Activated naive CD8-positive, alpha-beta T cell treated with anti-CD3 and anti-CD28 coated beads, Interleukin-2, amount 50 U/mL, for 24 hours (primary cell): ENCODE results near the gene SYNPO2.

ENCODE experiments used
- ATAC-seq: fragments of 150-1000 bp; cut with Tn5 transposase; one replicate; pipeline ENCODE4 v1.10.0; 2021
- DNase-seq: peaks from one replicate; pipeline ENCODE4 v3.0.0; 2021
- H3K27ac Mint-ChIP-seq: one replicate; pipeline ENCODE4 v1.8.0; 2021; ENCODE audit warnings: mild to moderate bottlenecking, mixed read lengths
- H3K27me3 Mint-ChIP-seq: one replicate; pipeline ENCODE4 v1.8.0; 2021; ENCODE audit warnings: mixed read lengths
- H3K36me3 Mint-ChIP-seq: one replicate; pipeline ENCODE4 v1.8.0; 2021; ENCODE audit warnings: low read depth, mixed read lengths
- H3K4me1 Mint-ChIP-seq: one replicate; pipeline ENCODE4 v1.8.0; 2021; ENCODE audit warnings: mixed read lengths
- H3K4me3 Mint-ChIP-seq: one replicate; pipeline ENCODE4 v1.8.0; 2021; ENCODE audit warnings: mild to moderate bottlenecking, moderate library complexity, mixed read lengths
- H3K9me3 Mint-ChIP-seq: one replicate; pipeline ENCODE4 v1.8.0; 2021; ENCODE audit warnings: mixed read lengths

SYNPO2 gene

DNA sequence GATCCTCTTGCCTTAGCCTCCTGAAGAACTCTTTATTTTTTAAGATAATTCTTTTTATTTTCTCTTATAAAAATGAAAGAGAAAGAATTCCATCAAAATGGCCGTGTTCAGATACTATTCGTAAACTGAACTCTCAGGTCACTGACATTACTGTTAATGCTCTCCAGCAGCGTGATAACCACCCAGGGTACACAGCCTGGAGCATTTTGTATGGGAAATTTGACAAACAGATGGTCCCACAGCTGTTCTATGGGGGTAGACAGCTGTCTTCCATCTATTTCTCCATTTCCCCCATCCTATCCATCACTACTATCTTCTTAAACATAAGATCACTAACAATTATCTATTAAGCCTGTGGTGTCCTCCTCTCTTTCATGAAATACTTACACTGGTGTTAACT, 47.8 kb downstream of the SYNPO2 start:
- H3K27me3 Mint-ChIP-seq, result peaks cover 2% of the 10 kb centered on the region
- no peak overlapping the region for H3K27ac Mint-ChIP-seq
- ATAC-seq, result no peak
- no peaks in the 10 kb centered on the region for H3K4me1 Mint-ChIP-seq
- DNase-seq, result no peak
- H3K4me3 Mint-ChIP-seq, result no peak overlapping the region
- H3K36me3 Mint-ChIP-seq, result no peaks in the 10 kb centered on the region
- no peaks in the 10 kb centered on the region for H3K9me3 Mint-ChIP-seq

DNA sequence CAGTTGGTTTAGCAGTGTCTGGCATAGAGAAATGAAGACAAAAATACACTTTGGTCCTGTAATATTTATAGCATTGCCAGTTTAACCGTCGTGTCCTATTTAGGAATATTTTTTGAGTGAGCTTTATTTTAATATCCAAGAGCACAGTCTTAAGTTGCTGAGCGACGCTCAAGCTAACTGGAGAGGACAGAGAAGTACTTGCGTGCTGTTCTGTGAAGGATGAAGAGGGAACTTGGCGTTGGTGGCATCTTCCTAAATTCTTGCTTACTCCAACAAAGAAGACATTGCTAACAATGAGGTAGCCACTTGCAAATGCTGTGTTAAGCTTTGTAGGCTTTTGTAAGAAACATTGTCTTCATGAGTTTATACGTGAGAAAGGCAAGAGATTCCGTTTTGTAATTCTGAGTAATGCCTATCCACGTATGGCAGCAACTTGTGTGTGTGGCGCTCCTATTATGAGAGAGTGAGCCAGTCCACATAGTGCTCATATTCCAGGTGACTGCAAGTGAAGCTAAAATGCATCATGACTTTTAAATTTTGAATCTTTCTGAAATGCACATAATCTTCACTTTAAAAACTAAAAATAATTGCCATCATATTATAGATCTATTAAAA, 50.6 kb downstream of the SYNPO2 start:
- ATAC-seq (no peak), DNase-seq (no peak)
- H3K4me3 Mint-ChIP-seq, result no peak overlapping the region
- no peaks in the 10 kb centered on the region for H3K36me3 Mint-ChIP-seq
- peaks cover 2% of the 10 kb centered on the region for H3K27me3 Mint-ChIP-seq
- no peaks in the 10 kb centered on the region for H3K4me1 Mint-ChIP-seq
- H3K9me3 Mint-ChIP-seq, result no peaks in the 10 kb centered on the region
- no peak overlapping the region for H3K27ac Mint-ChIP-seq

DNA sequence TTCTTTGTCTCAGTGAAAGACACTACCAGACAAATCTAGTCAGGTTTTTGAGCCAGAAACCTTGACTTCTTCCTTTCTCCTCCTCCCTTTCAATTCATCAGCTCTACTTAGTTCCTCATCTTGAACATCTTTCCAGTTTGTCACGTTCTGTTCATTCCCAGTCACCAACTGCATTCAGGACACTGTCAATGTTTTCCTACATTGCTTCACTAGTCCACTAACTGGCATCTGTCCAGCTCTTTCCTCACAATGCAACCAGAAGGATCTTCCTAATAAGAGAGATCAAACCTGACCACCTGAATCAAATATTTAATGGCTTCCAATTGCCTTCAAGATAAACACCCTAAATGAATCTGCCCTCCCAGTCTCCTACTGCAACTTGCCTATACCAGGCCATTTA, 52.5 kb downstream of the SYNPO2 start:
- Mint-ChIP-seq H3K4me3 (no peak overlapping the region), H3K36me3 (no peaks in the 10 kb centered on the region), H3K4me1 (no peaks in the 10 kb centered on the region), H3K9me3 (no peaks in the 10 kb centered on the region), H3K27ac (no peak overlapping the region), H3K27me3 (peaks cover 6% of the 10 kb centered on the region)
- ATAC-seq (no peak), DNase-seq (no peak)

DNA sequence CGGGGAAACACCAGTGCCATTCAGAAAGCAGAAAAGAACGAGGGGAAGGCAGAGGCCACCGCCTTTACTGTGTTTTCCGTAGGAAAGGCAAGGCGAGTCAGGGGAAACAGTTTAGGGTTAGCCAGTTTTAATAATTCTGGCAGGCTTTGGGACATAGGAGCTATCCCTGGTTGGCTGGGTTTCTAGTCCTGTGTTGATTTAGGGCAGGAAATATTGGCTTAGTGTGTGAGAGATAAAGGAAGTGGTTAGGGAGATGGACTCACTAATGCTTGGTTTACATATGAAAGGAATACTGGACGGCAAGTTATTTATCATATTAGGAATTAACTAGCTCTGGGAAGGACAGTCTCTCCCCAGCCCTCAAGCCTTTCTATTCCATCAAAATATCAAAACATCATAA, 53.1 kb downstream of the SYNPO2 start:
- H3K9me3 Mint-ChIP-seq, result no peaks in the 10 kb centered on the region
- H3K27ac Mint-ChIP-seq, result no peak overlapping the region
- H3K4me1 Mint-ChIP-seq, result no peaks in the 10 kb centered on the region
- no peak overlapping the region for H3K4me3 Mint-ChIP-seq
- H3K27me3 Mint-ChIP-seq, result peaks cover 6% of the 10 kb centered on the region
- DNase-seq (no peak), ATAC-seq (no peak)
- H3K36me3 Mint-ChIP-seq, result no peaks in the 10 kb centered on the region

DNA sequence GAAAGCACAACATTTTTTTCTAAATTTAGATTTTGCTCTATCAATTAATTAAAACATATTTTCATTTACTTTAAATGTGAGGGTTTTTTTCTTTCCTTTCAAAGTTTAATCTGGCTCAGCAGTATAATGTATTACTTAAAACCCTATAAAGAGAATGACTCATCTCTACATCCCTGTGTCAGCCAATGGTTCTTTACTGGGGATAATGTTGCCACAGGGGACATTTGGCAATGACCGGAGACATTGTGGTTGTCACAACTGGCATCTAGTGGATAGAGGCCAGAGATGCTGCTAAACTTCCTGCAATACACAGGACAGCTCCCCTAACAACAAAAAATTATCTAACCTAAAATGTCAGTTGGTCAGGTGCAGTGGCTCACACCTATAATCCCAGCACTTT, 53.8 kb downstream of the SYNPO2 start:
- ATAC-seq (no peak), DNase-seq (no peak)
- Mint-ChIP-seq H3K4me3 (no peak overlapping the region), H3K9me3 (no peaks in the 10 kb centered on the region), H3K4me1 (no peaks in the 10 kb centered on the region), H3K27ac (no peak overlapping the region), H3K27me3 (peaks cover 3% of the 10 kb centered on the region), H3K36me3 (no peaks in the 10 kb centered on the region)

DNA sequence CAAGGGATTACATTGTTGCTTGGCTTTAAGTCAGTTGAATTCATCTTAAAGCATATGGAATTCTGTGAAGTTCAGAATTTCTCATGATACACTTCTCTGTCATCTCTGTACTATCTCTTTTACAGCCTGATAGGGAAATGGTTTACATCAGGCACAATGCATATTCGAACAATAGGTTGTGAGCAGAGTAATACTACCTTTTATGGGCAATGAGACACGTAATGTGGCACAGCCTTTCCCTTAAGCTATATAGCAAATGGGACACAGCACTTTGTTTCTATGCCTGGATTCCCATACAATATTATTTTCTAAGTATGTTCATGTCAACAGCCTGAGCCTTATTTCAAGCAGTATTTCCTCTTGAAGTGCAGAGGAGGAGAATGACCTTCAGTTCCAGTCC, 58.4 kb downstream of the SYNPO2 start:
- no peaks in the 10 kb centered on the region for H3K36me3 Mint-ChIP-seq
- no peaks in the 10 kb centered on the region for H3K9me3 Mint-ChIP-seq
- ATAC-seq (no peak), DNase-seq (no peak)
- H3K4me3 Mint-ChIP-seq, result no peak overlapping the region
- H3K27ac Mint-ChIP-seq, result no peak overlapping the region
- peaks cover 5% of the 10 kb centered on the region for H3K27me3 Mint-ChIP-seq
- no peaks in the 10 kb centered on the region for H3K4me1 Mint-ChIP-seq

DNA sequence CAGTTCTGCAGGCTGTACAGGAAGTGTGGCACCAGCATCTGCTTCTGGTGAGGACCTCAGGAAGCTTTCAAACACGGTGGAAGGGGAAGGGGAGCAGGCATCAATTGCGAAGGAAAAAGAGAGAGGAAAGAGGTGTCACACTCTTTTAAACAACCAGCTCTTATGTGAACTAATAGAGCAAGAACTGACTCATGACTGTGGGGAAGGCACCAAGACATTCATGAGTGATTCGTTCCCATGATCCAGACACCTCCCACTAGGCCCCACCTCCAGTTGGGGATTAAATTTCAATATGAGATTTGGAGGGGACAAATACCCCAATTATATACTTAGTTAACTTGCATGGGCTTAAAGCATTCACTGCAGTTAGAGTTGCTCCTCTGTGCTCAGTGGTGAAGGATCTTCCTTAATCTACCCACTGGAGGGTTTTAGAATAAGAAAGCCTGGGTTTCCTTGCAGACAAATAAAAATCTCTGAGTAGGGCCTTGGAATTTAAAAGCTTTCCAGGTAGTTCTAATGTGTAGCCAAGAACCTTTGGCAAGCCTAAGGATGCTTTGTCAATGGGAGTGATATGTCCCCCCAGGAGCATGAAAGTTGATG, 60.0 kb downstream of the SYNPO2 start:
- no peak for ATAC-seq
- Mint-ChIP-seq H3K36me3 (no peaks in the 10 kb centered on the region), H3K9me3 (no peaks in the 10 kb centered on the region), H3K27ac (no peak overlapping the region), H3K27me3 (peaks cover 5% of the 10 kb centered on the region), H3K4me1 (no peaks in the 10 kb centered on the region), H3K4me3 (no peak overlapping the region)
- DNase-seq, result no peak

DNA sequence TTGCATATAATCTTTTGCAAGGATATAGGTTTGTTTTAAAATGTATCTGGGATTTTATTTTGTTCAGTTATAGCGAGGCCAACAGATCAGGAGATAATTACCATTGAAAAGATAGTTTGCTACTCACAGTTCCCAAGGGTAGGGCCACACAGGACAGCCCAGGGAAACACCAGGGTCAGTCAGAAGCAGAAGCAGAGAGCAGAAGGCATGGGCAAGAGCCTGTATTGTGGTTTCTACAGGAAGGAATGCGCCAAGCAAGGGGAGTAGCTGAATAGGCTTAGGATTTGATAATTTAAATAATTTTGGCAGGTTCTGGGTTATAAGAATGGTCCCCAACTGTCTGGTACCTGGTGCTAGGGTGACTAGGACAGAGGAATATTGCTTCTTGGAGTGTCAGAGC, 61.6 kb downstream of the SYNPO2 start:
- H3K36me3 Mint-ChIP-seq, result no peaks in the 10 kb centered on the region
- ATAC-seq (no peak), DNase-seq (no peak)

DNA sequence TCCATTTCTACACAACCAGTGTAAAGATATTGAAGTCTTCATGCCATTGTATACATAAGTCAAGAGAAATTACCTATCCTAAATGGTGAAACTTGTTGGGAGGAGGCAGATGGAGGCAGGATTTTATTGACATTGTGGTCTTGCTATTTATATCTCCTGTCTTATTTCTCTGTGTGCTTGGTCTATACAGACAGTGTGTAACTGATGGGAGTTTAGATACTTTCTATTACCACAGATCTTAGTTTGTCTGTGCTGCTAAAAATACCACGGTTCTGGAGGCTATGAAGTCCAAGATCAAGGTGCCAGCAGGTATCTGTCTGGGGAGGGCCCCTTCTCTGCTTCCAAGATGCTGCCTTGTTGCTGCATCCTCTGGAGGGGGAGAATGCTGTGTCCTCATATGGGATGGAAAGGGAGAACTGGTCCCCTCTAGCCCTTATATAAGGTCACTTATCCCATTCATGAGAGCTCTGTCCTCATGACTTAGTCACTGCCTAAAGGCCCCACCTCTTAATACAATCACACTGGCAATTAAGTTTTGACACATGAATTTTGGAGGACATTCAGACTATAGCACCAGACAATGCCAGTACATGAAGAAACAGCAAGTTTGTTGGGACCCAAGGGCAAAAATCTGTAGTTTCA, 62.4 kb downstream of the SYNPO2 start:
- H3K27ac Mint-ChIP-seq, result no peak overlapping the region
- no peak for DNase-seq
- peaks cover 2% of the 10 kb centered on the region for H3K27me3 Mint-ChIP-seq
- no peak for ATAC-seq
- H3K36me3 Mint-ChIP-seq, result no peaks in the 10 kb centered on the region
- H3K4me3 Mint-ChIP-seq, result no peak overlapping the region
- H3K9me3 Mint-ChIP-seq, result no peaks in the 10 kb centered on the region
- no peaks in the 10 kb centered on the region for H3K4me1 Mint-ChIP-seq

More for the DNA sequence above, 61.6 kb downstream of the SYNPO2 start:
- H3K27ac Mint-ChIP-seq, result no peak overlapping the region
- no peak overlapping the region for H3K4me3 Mint-ChIP-seq
- H3K9me3 Mint-ChIP-seq, result no peaks in the 10 kb centered on the region
- peaks cover 3% of the 10 kb centered on the region for H3K27me3 Mint-ChIP-seq
- no peaks in the 10 kb centered on the region for H3K4me1 Mint-ChIP-seq

DNA sequence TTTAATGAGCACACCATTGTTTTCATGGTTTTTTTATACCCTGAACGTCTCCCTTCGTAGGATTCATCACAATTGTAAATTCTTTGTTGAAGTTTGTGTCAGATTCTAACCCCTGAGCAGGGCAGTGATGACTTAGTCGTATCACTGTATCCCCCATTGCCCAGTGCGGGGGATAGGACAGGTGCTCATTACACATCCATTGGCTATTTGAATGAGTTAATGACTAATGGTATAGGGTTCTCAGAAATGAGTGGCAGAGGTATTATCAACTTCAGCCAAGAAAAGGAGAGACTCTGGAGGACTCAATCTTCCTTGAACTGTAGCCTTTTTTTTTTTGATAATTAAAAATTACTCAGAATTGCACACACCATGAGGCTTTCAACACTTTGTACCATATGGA, 64.6 kb downstream of the SYNPO2 start:
- no peak for ATAC-seq
- DNase-seq, result no peak
- Mint-ChIP-seq H3K27ac (no peak overlapping the region), H3K36me3 (no peaks in the 10 kb centered on the region), H3K27me3 (peaks cover 2% of the 10 kb centered on the region), H3K9me3 (no peaks in the 10 kb centered on the region), H3K4me1 (no peaks in the 10 kb centered on the region), H3K4me3 (no peak overlapping the region)

DNA sequence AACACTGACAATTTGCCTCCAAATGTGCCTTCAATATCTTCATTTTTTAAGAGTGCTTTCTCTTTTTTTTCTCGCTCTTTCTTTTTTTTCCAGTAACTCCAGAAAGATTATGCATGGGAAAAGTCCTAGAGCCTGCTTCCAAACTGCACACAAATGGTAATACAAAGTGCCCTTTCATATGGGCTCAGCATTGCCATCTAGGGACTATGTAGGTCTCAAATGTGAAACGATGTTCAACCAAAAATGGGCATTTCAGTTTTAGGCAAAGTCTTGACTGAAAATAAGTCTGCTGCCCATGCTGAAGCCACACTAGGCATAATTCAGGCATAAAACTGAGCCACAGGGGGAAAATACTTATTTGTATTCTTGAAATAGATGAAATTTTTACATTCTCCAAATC, 65.6 kb downstream of the SYNPO2 start:
- ATAC-seq, result no peak
- H3K36me3 Mint-ChIP-seq, result no peaks in the 10 kb centered on the region
- no peak overlapping the region for H3K27ac Mint-ChIP-seq
- H3K4me1 Mint-ChIP-seq, result no peaks in the 10 kb centered on the region
- H3K4me3 Mint-ChIP-seq, result no peak overlapping the region
- DNase-seq, result no peak
- H3K27me3 Mint-ChIP-seq, result peaks cover 2% of the 10 kb centered on the region
- H3K9me3 Mint-ChIP-seq, result no peaks in the 10 kb centered on the region

DNA sequence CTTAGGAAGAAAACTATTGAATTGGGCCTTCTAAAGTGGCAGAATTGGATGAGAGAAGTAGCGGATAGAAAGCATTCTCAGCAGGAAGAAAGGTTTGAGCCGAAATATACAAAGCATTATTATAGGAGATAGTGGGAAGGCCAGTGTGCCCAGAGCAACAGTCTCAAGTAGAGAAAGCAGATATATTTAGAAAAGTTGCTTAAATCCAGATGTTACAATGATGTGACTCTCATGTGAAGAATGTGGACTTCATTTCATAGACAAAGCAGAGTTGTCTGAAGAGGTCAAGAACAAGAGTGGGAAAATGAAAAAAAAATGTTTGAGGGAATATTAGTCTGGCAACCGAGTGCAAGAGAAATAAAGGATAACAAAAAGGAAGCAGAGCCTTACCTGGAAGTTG, 66.9 kb downstream of the SYNPO2 start:
- no peak overlapping the region for H3K27ac Mint-ChIP-seq
- no peaks in the 10 kb centered on the region for H3K36me3 Mint-ChIP-seq
- DNase-seq (no peak), ATAC-seq (no peak)
- no peaks in the 10 kb centered on the region for H3K9me3 Mint-ChIP-seq
- H3K4me1 Mint-ChIP-seq, result no peaks in the 10 kb centered on the region
- H3K4me3 Mint-ChIP-seq, result no peak overlapping the region
- H3K27me3 Mint-ChIP-seq, result peaks cover 2% of the 10 kb centered on the region

DNA sequence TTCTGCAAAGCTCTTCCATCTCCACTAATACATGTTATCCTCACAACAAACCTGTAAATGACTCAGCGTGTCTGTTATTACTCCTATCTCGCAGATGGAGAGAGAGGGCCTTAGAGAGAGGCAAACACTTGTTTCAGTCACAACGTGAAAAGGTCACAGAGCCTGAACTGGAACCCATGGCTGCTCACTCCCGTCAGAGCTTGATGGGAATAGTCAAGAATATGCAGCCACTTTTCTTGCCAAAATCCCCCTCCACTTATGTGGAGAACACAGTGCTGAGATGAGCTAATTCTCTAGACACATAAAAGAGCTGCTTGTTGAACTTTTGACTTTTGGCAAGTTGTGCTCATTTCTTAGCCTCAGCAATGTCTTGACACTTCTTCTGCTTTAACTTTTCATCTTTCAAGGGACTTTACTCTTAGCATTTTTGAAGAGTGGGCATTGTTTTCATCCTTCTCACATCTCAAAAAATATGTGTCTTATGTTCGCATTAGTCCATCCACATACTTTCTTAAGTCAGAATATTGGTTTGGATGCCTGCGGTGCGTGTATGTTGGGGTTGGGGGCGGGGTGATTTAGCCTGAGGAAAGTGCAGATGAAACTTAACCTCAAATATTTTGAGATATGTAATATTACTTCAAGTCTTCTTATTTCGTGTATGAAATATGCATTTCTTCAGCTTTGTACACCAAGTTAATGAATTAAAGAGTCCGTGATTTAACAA, 69.2 kb downstream of the SYNPO2 start:
- no peak overlapping the region for H3K4me3 Mint-ChIP-seq

DNA sequence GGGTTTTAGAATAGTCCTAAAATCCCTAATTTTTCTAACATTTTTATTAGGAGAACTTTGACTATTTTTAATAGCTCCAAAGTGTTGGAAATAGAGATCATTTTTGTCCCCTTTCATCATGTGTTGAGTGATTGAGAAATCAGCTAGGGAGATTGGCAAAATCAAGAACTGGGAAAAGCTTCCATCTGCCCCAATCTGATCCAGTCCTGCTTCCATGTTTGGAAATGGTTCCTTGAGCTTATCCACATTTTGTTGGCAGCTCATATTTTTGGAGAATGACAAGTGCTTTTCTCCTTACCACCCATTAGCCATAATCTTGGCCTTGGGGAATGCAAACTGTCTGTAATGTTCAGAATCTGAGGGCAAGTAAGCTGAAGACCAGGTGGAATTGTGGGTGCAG, 73.9 kb downstream of the SYNPO2 start:
- Mint-ChIP-seq H3K36me3 (no peaks in the 10 kb centered on the region), H3K27ac (no peak overlapping the region), H3K4me1 (no peaks in the 10 kb centered on the region), H3K9me3 (no peaks in the 10 kb centered on the region), H3K4me3 (no peak overlapping the region), H3K27me3 (no peaks in the 10 kb centered on the region)
- ATAC-seq (no peak), DNase-seq (no peak)

More for the DNA sequence above, 69.2 kb downstream of the SYNPO2 start:
- Mint-ChIP-seq H3K27ac (no peak overlapping the region), H3K9me3 (no peaks in the 10 kb centered on the region), H3K4me1 (no peaks in the 10 kb centered on the region), H3K36me3 (no peaks in the 10 kb centered on the region), H3K27me3 (no peaks in the 10 kb centered on the region)
- DNase-seq, result no peak
- ATAC-seq, result no peak

DNA sequence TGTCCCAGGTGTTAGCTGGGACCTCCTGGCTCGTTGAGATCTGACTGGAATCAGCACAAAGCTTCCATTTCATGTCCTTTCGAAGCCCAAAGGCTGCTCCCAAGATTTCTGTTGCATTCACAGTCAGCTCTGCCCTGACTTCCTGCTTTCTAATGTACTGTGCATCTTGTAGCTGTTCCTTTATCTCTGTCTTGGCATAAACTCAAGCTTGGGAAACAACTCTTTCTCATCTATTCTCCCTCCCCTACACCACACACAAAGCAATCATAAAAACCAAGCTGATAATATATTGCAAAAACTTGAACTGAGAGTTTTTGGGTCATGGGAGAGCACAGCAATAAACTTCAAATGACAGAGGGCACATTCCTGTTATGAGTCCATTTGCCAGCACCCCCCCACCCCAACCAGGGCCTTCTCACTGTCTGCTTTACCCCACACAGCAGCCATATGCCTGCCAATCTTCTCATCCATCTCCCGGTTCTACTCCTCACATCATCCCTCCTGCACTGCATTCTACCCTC, 76.3 kb downstream of the SYNPO2 start:
- no peak for ATAC-seq
- H3K9me3 Mint-ChIP-seq, result no peaks in the 10 kb centered on the region
- H3K27ac Mint-ChIP-seq, result no peak overlapping the region

More for the DNA sequence above, 76.3 kb downstream of the SYNPO2 start:
- no peaks in the 10 kb centered on the region for H3K36me3 Mint-ChIP-seq
- no peak for DNase-seq
- H3K4me1 Mint-ChIP-seq, result peaks cover 9% of the 10 kb centered on the region
- H3K27me3 Mint-ChIP-seq, result no peaks in the 10 kb centered on the region
- no peak overlapping the region for H3K4me3 Mint-ChIP-seq
